Stomach (tissue), 9 donors: Measurements from ENCODE around the gene PCED1B. TPM values are rescaled to one million over a fixed set of nuclear protein-coding genes. Genes with fewer than 3 reads are reported as not detected.

Experiments used
- DNase-seq, 2 donors: peaks; one replicate each; pipeline versions ENCODE4 v3.0.0 to v3.0.0-alpha.2; 2013 to 2019
- H3K27ac ChIP-seq, 5 donors: fragments of 200-600 bp in 4 of 5; sonication (generic) in 4 of 5; one replicate each; pipeline ENCODE4 v1.5.1; 2013 to 2019; ENCODE audit warnings: mild to moderate bottlenecking in 1 of 5, moderate library complexity in 1 of 5
- H3K27me3 ChIP-seq, 3 donors: fragments of 200-600 bp; sonication (generic); one replicate each; pipeline ENCODE4 v1.5.1; 2017 to 2019; ENCODE audit warnings: mixed run types in 1 of 3
- H3K36me3 ChIP-seq, 4 donors: fragments of 200-600 bp; sonication (generic); 1 replicate in 3 of 4; 2 replicates in 1 of 4; pipeline ENCODE4 v1.5.1; 2016 to 2019
- H3K4me1 ChIP-seq, 4 donors: fragments of 200-600 bp; sonication (generic); one replicate each; pipeline ENCODE4 v1.5.1; 2016 to 2019
- H3K4me3 ChIP-seq, 4 donors: fragments of 200-600 bp; sonication (generic) in 3 of 4; one replicate each; pipeline ENCODE4 v1.5.1; 2016 to 2019; ENCODE audit warnings: mild to moderate bottlenecking in 1 of 4
- H3K9me3 ChIP-seq, 4 donors: fragments of 200-600 bp; sonication (generic); one replicate each; pipeline ENCODE4 v1.5.1; 2016 to 2019
- EP300 ChIP-seq: sonication (generic); formaldehyde crosslinking; IDR thresholded peaks from one replicate; pipeline ENCODE4 v1.6.1; 2017; ENCODE audit warnings: antibody characterized with exemption
- POLR2A ChIP-seq, 4 donors: fragments of 450-650 bp; IDR thresholded peaks; one replicate each; pipeline ENCODE4 v1.6.1; 2016; ENCODE audit warnings: antibody characterized with exemption in 4 of 4, control low read depth in 2 of 4, mild to moderate bottlenecking in 1 of 4, moderate library complexity in 1 of 4
- POLR2AphosphoS5 ChIP-seq, 3 donors: sonication (generic); formaldehyde crosslinking; IDR thresholded peaks; one replicate each; pipeline ENCODE4 v1.6.1; 2016; ENCODE audit warnings: antibody characterized with exemption in 3 of 3
- WGBS, 5 donors: extraction: QIAGEN DNeasy Blood & Tissue Kit in 3 of 5; methylation state at CpG; one replicate each; pipeline versions ENCODE4 v1.1.5 to v1.1.7; 2013 to 2018; 5-methylcytosine and 5-hydroxymethylcytosine counted together
- intact Hi-C: fragments of 100-400 bp; cut with DNase I; formaldehyde crosslinking; loops from one replicate; pipeline ENCODE4 v1.15.1; 2023; ENCODE audit warnings: low total_unique reads
- polyA plus RNA-seq, 3 donors: library from polyadenylated mRNA; stranded (reverse); fragments of 200-250 nt; gene quantifications; one replicate each; pipeline ENCODE4 v1.2.3, GENCODE V29; 2013
- total RNA-seq, 5 donors: library from RNA; depleted of rRNA; stranded (reverse); fragments of >200 nt; gene quantifications; one replicate each; pipeline versions ENCODE4 v1.1.0 to v1.2.3, GENCODE V29; 2014 to 2016
- TF ChIP-seq, protein P1 (sequence below), 7 experiments: fragments of 450-650 bp in 4 of 7; fragments of 200-600 bp in 3 of 7; sonication (generic) in 3 of 7; IDR thresholded peaks; one replicate each; pipeline ENCODE4 v1.5.1; 2016 to 2019; ENCODE audit warnings: antibody characterized with exemption in 7 of 7, control low read depth in 2 of 7, mild to moderate bottlenecking in 1 of 7
- donor health status: healthy with polysubstance abuse.
- donor health status: Bipolar disorder and iron deficiency.
- donor health status: healthy.

Gene PCED1B
- total and polyA plus RNA-seq, 8 donors = 0.73 to 7.6 (median 2.4) TPM; not detected in 1

DNA sequence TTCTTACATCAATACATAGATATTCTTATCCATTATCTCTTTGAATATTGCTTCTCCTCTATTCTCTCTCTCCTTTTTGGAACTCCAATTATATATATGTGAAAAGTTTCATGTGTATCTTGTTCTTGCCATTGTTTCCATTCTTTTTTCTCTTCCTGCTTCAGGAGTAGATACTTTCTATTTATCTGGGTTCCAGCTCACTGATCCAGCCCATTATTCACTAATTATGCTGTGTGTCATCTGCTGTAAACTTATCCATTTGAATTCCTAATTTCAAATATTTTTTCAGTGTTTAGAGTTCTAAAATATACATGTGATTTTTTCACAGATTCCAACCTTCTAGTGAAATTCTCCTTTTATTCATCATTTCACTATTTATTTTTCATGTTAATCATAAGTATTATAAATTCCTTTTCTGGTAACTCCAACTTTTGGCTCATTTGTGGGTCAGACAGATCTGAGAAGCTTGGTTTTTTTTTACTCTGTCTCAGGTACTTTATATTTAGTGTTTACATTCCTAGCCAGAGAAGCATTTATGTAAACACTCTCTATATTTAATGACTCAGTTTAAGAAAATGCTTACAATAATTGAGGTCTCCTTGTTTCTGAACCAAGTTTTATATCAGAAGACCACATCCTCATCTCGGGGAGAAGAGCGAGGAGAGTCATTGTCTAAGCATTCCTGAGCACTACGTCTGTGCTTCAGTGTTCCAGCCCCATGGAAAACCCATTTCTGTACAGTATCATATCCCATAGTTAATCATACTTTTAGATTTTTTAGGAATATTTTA lies 16.2 kb downstream of the PCED1B start:
- 54 to 82% (median 65%) methylated on average over 3 of the region's 3 CpGs for WGBS, 5 donors
- no peak overlapping the region for H3K27ac ChIP-seq
- TF ChIP-seq EP300 (no peak), POLR2AphosphoS5 (IDR thresholded peaks at IDR 0.05) (no peak), POLR2A (IDR thresholded peaks at IDR 0.05) (no peak)
- TF ChIP-seq, protein P1, sequence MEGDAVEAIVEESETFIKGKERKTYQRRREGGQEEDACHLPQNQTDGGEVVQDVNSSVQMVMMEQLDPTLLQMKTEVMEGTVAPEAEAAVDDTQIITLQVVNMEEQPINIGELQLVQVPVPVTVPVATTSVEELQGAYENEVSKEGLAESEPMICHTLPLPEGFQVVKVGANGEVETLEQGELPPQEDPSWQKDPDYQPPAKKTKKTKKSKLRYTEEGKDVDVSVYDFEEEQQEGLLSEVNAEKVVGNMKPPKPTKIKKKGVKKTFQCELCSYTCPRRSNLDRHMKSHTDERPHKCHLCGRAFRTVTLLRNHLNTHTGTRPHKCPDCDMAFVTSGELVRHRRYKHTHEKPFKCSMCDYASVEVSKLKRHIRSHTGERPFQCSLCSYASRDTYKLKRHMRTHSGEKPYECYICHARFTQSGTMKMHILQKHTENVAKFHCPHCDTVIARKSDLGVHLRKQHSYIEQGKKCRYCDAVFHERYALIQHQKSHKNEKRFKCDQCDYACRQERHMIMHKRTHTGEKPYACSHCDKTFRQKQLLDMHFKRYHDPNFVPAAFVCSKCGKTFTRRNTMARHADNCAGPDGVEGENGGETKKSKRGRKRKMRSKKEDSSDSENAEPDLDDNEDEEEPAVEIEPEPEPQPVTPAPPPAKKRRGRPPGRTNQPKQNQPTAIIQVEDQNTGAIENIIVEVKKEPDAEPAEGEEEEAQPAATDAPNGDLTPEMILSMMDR (IDR thresholded peaks at IDR 0.05) = no peak

DNA sequence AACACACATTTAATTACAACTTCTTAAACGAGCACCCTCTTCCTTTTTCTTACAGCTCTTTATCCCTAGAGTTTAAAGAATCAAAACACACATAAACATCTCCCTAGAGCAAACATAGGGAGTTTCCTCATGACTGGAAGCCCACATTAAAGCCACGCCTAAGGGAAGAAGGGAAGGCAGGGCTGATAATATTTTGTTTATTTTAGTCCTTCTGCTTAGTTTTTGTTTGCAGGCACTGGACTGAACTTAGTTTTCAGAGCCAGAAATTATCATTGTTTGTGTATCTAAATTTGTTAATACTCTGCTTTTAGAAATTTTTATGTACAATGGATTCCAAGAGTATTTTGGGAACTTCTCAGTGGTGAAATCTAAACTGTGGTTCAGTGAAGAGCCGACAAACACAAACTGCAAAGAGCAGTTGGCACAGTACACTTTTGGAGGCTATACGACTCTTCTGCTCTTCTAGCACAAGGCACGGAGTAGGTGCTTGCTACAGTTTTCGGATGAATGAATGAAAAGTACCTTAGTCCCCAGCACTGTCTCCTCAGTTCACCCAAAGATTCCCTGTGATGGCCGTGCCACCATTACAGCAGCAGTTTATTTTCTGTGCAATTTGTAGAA lies 18.0 kb downstream of the PCED1B start:
- H3K36me3 ChIP-seq = no peaks in the 10 kb centered on the region
- 48 to 72% (median 63%) methylated on average over 7 of the region's 7 CpGs for WGBS, 5 donors
- TF ChIP-seq EP300 = no peak
- intact Hi-C loops = no loop called here
- H3K4me1 ChIP-seq = peaks cover 0 to 14% (median 7%) of the 10 kb centered on the region in 4 donors
- H3K27me3 ChIP-seq = no peaks in the 10 kb centered on the region
- no peaks in the 10 kb centered on the region for H3K9me3 ChIP-seq
- DNase-seq = no peak
- no peak overlapping the region for H3K27ac ChIP-seq
- H3K4me3 ChIP-seq = no peak overlapping the region

More for the DNA sequence above, 16.2 kb downstream of the PCED1B start:
- peaks cover 0 to 14% (median 7%) of the 10 kb centered on the region in 4 donors for H3K4me1 ChIP-seq
- intact Hi-C loops = no loop called here
- H3K36me3 ChIP-seq = no peaks in the 10 kb centered on the region
- H3K27me3 ChIP-seq = no peaks in the 10 kb centered on the region
- no peak for DNase-seq
- H3K4me3 ChIP-seq = no peak overlapping the region
- no peaks in the 10 kb centered on the region for H3K9me3 ChIP-seq

DNA sequence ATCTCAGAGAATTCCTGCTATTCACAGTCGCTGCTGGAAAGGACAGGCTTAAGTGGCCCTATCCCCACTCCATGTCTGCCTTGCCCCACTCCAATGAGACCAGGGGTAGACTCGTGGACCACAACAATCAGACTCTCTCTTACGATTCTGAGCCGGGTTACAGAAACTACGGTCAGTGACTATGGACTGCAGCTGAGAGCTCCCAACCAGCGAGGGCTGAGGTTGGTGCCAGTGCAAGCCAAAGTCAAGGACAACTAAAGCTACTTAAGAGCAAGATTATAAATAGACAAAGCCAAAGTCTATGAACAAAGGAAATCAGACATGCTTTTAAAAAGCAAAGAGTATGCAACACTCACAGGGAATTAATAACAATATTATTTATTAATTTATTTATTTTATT lies 18.7 kb downstream of the PCED1B start:
- Histone ChIP-seq H3K9me3 (no peaks in the 10 kb centered on the region), H3K27ac (no peak overlapping the region), H3K27me3 (no peaks in the 10 kb centered on the region), H3K4me3 (no peak overlapping the region), H3K4me1 (peaks cover 0 to 14% (median 7%) of the 10 kb centered on the region in 4 donors), H3K36me3 (no peaks in the 10 kb centered on the region)
- TF ChIP-seq EP300 (no peak), POLR2AphosphoS5 (IDR thresholded peaks at IDR 0.05) (no peak), POLR2A (IDR thresholded peaks at IDR 0.05) (no peak)
- TF ChIP-seq, protein P1 (IDR thresholded peaks at IDR 0.05) = no peak
- DNase-seq = no peak
- 88 to 95% (median 92%) methylated on average over 6 of the region's 6 CpGs for WGBS, 5 donors
- intact Hi-C loops = no loop called here

DNA sequence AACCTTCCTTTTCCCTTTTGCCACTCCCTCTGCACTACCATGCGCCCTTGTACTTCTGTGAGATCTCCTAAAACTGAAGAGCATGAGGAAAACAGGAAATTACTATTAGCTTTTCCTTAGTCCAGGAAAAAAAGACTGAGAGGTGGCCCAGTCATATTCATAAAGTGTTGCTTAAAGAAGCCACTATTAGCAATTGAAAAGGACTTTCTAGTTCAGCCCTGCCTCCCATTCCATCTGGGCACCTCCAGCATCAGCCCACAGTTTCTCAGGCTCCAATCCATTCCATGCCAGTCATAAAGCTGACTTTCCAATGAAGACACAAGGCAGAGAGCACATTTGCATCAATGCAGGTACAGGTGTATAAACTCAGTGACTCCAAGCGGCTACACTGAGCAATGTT lies 20.2 kb downstream of the PCED1B start:
- 73 to 96% (median 79%) methylated on average over 2 of the region's 2 CpGs for WGBS, 5 donors
- intact Hi-C loops = no loop called here
- H3K36me3 ChIP-seq = no peaks in the 10 kb centered on the region
- H3K27me3 ChIP-seq = no peaks in the 10 kb centered on the region
- TF ChIP-seq, protein P1 (IDR thresholded peaks at IDR 0.05) = no peak
- no peak overlapping the region for H3K4me3 ChIP-seq
- H3K9me3 ChIP-seq = no peaks in the 10 kb centered on the region
- no peak overlapping the region for H3K27ac ChIP-seq
- DNase-seq = no peak
- peaks cover 0 to 14% (median 7%) of the 10 kb centered on the region in 4 donors for H3K4me1 ChIP-seq

DNA sequence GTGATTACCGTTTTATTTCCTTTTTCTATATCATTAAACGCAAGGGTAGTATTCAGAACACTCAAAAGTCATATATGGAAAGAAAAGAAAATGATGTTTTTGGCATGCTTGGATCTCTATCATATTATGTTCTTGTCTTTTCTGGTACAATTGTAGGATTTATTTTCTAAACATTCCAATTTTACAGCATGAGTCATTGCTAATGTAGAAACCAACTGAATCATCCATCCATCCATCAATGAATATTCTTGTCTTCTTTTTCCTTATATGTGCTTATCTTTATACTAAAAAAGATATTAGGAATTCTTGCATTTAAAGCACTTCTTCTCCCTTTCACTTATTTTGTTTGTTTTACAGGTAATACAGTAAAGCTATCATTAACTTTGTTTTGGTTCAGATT lies 20.7 kb downstream of the PCED1B start:
- no peak for DNase-seq
- Histone ChIP-seq H3K27me3 (no peaks in the 10 kb centered on the region), H3K4me3 (no peak overlapping the region), H3K9me3 (no peaks in the 10 kb centered on the region), H3K4me1 (peaks cover 0 to 14% (median 7%) of the 10 kb centered on the region in 4 donors), H3K27ac (no peak overlapping the region), H3K36me3 (no peaks in the 10 kb centered on the region)
- 90 to 97% (median 94%) methylated on average over 2 of the region's 2 CpGs for WGBS, 5 donors
- intact Hi-C loops = no loop called here
- no peak for TF ChIP-seq EP300
- TF ChIP-seq POLR2AphosphoS5 (IDR thresholded peaks at IDR 0.05) = no peak
- no peak for TF ChIP-seq POLR2A (IDR thresholded peaks at IDR 0.05)
- TF ChIP-seq, protein P1 (IDR thresholded peaks at IDR 0.05) = no peak
